C4-2B (cell line): Measurements from ENCODE around the gene GNAI2.
"Not testable (repeated sequence)": the region's sequence is repeated elsewhere in the genome, so short reads cannot be mapped to it uniquely, and the experiment has no call there.

Source experiments
- H3K27ac ChIP-seq: fragments of 450-650 bp; 2 replicates; pipeline ENCODE4 v1.5.1; 2017
- ZFX ChIP-seq: fragments of 450-650 bp; IDR thresholded peaks from 2 replicates; pipeline ENCODE4 v1.6.1; 2017
- TF ChIP-seq, protein P1 (sequence below): fragments of 450-650 bp; conservative IDR thresholded peaks from 2 replicates; pipeline ENCODE4 v1.5.1; 2017; ENCODE audit warnings: mild to moderate bottlenecking

The GNAI2 gene

DNA sequence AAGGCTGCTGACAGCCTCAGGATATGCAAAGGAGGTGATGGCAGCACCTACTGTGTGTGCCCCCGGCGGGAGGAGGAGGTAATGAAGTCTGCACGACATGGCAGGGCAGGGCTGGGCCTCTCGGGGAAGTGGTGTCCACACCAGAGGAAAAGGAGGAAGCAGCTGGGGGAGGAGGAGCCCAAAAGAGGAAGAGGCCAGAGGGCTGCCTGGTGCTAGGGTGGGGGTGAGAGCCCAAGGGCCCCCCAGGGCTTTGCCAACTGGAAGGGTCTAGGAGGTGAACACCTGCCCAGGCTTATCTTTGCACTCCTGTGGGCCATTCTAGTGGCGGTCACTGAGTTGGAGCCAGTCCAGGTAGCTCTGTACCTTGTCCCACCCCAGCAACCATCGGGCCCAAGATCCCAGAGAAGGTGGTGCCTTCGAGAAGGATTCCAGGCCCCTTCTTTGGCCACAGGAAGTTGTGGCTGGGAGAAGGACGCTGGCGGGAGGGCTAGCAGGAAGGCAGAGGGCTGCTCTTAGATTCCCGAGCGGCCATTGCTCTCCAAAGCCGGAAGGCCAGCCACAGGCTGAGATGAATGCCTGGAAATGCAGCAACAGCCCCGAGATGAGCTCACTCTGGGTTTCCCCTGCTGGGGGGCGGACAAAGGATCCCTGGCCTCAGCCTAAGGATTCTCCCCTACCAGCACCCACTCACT, 7.0 kb downstream of the GNAI2 start:
- no peak overlapping the region for H3K27ac ChIP-seq
- TF ChIP-seq, protein P1, sequence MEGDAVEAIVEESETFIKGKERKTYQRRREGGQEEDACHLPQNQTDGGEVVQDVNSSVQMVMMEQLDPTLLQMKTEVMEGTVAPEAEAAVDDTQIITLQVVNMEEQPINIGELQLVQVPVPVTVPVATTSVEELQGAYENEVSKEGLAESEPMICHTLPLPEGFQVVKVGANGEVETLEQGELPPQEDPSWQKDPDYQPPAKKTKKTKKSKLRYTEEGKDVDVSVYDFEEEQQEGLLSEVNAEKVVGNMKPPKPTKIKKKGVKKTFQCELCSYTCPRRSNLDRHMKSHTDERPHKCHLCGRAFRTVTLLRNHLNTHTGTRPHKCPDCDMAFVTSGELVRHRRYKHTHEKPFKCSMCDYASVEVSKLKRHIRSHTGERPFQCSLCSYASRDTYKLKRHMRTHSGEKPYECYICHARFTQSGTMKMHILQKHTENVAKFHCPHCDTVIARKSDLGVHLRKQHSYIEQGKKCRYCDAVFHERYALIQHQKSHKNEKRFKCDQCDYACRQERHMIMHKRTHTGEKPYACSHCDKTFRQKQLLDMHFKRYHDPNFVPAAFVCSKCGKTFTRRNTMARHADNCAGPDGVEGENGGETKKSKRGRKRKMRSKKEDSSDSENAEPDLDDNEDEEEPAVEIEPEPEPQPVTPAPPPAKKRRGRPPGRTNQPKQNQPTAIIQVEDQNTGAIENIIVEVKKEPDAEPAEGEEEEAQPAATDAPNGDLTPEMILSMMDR, result no peak
- no peak for TF ChIP-seq ZFX

GRCh38 chr3:50243543-50243895, 7.5 kb downstream of the GNAI2 start:
- TF ChIP-seq ZFX, result no peak
- TF ChIP-seq, protein P1, result no peak
- no peak overlapping the region for H3K27ac ChIP-seq

GRCh38 chr3:50244813-50245212, 8.8 kb downstream of the GNAI2 start:
- H3K27ac ChIP-seq, result not testable (repeated sequence)

- no peak overlapping the region for H3K27ac ChIP-seq
- TF ChIP-seq, protein P1, result no peak
Observed at GRCh38 chr3:50245251-50245745, 9.3 kb downstream of the GNAI2 start.

- H3K27ac ChIP-seq, result peak overlapping the region; percentile 6; the same call in 1 of the 2 replicates
- TF ChIP-seq ZFX, result no peak
- TF ChIP-seq, protein P1, result peak; percentile 97
Observed at GRCh38 chr3:50245831-50246516, 10.0 kb downstream of the GNAI2 start.

DNA sequence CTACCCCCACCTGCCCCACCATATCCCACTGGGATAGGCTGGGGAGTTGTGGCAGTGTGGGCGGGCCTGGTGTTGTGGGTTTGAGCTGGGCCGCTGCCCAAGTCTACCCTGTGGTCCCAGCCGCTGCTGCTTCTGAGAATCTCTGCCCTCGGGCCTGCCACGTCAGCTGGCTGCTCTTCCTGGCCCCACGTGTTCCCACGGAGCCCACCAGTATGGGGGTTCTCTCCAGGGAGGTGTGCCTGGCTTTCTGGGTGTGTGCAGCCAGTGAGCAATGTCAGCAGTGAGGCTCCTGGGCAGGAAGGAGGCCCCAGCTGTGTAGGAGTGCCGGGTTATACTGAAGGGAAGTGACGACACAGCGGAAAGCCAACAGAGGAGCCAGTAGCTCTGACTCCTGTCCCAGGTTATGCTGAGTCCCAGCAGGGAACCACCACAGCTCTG, 10.5 kb downstream of the GNAI2 start:
- no peak for TF ChIP-seq ZFX
- TF ChIP-seq, protein P1, result peak; percentile 80
- H3K27ac ChIP-seq, result peak overlapping the region; percentile 6; the same call in 1 of the 2 replicates

DNA sequence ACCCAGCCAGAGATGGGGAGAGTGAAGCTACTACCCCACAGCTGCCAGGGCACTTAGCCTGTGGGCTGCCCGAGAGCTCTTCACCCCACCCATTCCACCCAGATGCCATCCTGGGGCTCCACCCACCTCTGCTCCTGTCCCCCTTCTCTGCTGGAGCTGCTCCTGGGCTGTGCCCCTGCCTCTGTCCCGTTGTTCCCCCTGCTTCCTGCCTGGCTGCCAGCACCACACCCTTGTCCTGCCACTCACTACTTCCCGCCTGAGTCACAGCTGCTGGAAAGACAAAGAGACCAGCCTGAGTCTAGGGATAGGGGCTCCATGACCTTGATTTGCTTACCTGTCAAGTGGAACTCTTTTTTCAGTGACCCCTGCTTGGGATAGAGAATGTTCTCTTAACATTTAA, 12.4 kb downstream of the GNAI2 start:
- no peak overlapping the region for H3K27ac ChIP-seq
- TF ChIP-seq, protein P1, result no peak
- no peak for TF ChIP-seq ZFX

DNA sequence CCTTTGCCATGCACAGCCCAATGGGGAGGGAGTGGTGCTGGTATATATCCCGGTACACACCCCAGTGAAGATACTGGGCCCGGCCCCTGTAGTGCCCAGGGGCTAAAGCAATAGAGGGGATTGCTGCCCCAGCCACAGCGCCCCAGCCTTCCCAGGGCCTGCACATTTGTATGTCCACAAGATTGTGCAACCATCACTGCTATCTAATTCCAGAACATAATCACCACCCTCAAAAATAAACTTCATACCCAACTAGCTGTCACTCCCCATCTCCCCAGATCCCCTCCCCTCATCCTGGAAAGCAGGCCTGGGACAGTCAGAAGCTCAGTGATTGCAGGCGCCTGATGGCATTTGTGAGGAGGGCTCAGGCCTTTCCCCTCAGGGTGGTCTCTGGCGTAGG, 13.5 kb downstream of the GNAI2 start:
- TF ChIP-seq, protein P1, result no peak
- no peak for TF ChIP-seq ZFX
- no peak overlapping the region for H3K27ac ChIP-seq
